Urothelium cell line (cell line): ENCODE data around the gene TFCP2L1.
"Not testable (repeated sequence)": the region's sequence is repeated elsewhere in the genome, so short reads cannot be mapped to it uniquely, and the experiment has no call there.

ENCODE experiments used
- DNase-seq: peaks from one replicate; pipeline ENCODE4 v3.0.0; 2011; ENCODE audit warnings: low spot score, mixed read lengths
- FAIRE-seq: peaks from 2 replicates; lab custom pipeline; 2011; peaks lifted over from hg19 to GRCh38; lab: Jason Lieb, UNC

Gene TFCP2L1

DNA sequence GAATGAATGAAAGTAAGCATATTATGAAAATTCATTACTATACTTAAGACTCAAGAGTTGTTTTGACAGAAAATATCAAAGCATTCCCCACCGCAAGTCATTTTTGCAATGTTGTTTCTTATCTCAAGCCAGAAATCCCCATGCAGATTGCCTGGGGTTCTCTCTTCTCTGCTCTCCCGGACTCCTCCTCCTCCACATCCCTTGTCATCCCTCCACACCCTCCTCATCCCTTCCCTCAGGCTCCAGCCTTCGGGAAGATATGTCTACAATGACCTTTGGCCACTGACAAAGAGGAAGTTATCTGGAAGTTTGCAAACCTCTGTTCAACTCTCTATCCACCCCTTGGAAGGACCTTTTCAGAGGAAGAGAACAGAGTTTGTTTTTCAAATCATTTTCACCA, 11.9 kb downstream of the TFCP2L1 start:
- FAIRE-seq (no peak), DNase-seq (no peak)

DNA sequence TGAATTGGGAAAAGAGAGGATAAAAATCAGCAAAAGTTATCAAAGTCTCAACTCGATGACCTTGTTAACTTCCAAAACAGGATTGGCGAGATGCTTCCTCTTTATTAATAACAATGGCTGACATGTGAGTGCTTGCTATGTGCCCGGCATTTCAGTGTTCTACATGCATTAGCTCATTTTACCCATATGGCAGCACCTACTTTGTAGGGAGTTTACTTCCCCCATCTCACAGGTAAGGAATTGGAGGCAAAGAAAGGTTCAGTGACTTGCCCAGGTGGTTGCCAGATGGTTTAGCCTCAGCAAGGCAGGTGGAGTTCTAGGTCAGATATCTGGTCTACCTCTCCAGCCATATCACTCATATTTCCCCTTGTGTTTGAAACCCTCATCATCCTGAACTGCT, 12.4 kb downstream of the TFCP2L1 start:
- DNase-seq (no peak), FAIRE-seq (no peak)

DNA sequence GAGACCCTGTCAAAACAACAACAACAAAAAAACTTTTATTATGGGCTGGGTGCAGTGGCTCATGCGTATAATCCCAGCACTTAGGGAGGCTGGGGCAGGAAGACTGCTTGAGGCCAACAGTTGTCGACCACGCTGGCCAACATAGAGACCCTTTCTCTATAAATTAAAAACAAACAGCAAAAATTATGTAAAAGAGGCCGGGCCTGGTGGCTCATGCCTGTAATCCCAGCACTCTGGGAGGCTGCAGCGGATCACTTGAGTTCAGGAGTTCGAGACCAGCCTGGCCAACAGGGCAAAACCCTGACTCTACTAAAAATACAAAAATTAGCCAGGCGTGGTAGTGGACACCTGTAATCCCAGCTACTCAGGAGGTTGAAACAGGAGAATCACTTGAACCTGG, 15.6 kb downstream of the TFCP2L1 start:
- not testable (repeated sequence) for FAIRE-seq, DNase-seq

DNA sequence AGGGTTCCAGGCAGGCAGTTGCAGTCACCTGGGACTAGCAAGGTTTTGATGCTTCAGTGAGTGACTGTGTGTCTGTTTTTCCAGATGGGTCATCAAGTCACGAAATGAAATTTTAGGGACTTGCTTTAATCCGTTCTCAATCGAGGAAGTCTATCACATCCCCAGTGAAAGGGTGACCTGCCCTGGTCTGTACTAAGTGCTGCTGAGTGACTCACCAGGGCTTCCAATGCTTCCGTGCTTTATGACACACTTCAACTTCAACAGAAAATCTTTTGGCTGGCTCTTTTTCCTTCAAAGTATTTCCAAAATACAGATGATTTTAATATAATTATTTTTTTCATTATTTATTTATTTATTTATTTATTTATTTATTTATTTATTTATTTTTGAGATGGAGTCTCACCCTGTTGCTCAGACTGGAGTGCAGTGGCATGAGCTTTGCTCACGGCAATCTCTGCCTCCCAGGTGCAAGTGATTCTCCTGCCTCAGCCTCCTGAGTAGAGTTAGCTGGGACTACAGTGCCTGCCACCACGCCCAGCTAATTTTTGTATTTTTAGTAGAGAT, 18.4 kb downstream of the TFCP2L1 start:
- FAIRE-seq (no peak), DNase-seq (peak; percentile 43)

DNA sequence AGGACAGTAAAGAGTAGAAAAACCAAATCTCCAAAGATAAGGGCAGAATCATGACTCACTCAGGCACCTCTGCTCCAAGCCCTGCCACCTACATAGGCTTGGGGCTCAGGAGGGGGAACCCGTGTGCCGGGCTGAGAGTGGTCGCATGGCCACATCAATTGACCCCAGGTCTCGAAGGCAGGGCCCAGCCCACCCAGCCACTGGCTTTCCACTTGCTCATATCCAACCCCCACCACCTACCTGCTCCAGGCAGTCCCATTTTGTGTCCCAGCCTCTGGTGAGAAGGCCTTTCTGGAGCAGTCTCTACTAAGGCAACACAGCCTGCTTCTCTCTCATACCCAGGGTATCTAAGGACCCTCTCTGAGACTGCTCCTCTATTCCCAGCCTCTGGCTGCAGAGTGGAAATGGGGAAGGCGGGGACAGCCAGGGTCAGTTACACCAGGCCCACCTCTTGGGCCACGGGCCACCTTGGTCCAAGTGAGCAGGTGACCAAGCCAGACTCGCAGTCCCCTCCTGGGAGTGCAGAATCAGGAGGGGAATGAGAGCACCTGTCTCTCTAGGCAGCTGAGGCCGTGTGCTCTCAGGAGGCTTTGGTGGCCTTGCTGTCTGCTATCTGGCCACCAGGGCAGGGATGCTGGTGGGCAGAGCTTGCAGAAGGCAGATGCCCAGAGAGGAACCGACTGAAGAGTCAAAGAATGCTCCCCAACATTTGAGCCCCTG, 20.8 kb downstream of the TFCP2L1 start:
- no peak for DNase-seq
- no peak for FAIRE-seq

DNA sequence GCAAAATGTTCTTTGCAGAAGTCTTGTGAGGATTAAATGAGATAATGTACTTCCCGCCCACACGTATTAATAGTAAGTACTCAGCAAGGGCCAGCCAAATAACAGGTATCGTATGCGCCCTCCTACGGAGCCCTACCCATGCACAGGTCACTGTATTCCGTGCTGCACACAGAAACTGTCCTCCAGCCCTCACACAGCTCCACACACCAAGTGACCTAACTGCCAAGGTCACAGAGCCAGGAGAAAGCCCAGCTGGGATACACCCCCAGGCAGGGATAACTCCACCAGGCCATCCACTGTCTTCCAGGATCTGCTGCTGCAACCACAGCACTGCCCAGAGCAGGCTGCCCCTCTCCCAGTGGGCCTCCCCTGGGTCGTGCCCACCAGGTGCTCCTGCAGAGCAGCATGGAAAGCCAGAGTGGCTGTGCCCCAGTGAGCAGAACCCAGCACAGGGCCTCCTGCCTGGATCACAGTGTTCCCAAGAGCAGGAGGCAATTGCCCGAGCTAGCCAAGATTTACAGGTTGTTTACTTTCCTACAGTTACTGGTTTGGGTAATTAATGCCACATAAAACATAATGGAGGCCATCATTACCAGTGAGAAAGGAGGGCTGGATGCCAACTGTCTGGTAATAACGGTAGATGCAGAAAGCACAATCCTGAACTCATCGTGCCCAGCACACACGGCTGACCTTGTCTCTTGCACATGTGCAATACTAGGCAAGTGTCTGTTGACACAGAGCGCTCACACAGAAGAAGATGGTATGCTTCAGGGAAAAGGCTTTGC, 24.4 kb downstream of the TFCP2L1 start:
- FAIRE-seq (peak; percentile 71), DNase-seq (no peak)

DNA sequence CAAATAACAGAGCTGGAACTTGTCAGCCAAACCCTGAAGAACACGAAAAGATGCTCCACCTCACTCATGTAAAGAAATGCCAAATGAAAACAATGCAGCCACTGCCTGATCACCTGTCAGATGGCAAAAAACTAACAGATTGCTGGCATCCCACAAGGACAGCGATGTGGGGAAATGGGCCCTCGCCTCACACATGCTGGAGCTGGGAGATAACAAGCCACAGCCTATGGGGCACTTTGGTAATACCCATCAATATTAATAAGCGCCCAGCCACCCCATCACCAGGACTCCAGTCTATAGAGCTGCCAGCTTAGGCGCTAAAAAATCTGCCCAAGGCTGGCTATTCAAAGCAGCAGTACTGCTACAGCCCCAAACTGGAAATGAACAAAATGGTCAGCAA, 27.0 kb downstream of the TFCP2L1 start:
- DNase-seq, result no peak
- FAIRE-seq, result no peak

DNA sequence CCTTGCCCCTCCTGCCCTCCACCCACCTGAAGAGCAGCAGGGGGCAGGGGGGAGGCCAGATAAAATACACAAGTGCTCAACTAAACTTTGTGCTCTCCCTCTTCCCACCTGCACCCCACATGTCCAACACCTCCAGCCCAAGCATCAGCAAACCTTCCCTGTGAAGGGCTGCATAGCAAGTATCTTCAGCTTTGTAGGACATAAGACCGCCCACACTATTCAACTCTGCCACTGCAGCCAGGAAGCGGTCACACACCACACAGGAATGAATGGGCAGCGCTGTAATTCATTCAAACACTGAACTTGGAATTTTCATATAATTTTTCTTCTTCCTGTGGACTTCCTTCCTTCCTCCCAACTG, 27.5 kb downstream of the TFCP2L1 start:
- DNase-seq (no peak), FAIRE-seq (no peak)

DNA sequence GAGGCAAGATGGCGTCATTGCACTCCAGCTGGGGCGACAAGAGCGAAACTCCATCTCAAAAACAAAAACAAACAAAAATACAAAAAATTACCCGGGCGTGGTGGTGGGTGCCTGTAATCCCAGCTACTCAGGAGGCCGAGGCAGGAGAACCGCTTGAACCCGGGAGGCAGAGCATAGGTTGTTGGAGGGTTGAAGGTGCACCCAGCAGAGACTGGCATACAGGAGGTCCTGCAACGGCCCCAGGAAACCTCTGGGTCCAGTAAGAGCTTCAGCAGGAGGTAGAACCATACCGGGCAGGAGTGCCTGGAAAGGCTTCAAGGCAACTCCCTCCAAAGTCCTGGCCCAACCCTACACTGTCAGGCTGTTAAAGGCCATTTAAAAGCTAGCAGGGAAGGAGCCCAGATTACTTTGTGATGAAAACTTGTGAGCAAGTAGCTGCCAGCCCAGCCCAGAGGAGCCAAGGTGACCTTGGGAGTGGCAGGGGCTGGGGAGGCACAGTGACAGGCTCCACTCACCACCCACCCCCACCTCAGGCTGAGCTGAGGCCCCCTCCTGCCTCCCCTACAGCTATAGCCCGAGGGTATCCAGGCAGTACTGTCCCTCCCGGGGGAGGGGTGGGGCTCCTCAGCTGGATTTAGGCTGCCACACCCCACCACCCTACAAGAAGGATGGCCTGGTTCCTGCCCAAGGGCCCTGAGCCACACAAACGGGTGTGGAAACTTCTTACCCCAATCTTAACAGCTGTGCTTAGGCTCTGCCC, 28.1 kb downstream of the TFCP2L1 start:
- DNase-seq, result no peak
- FAIRE-seq, result no peak

DNA sequence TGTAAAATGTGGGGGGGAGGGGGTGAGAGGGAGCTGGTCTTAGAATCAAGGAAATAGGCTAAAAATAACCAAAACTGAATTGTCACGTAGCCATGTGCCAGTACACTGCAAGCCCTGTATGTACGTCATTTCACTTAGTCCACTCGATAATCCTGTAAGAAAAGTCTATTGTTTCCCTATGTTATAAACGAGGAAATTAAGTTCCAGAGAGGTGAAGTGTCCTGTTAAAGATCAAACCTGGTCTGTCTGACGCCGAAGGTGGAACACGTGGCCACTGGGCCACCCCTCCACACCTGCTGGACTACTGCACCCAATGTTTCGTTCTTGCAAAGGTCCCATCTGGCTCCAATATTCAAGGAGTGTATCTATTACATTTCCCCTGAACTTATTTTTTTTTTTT, 29.6 kb downstream of the TFCP2L1 start:
- DNase-seq (no peak), FAIRE-seq (peak; percentile 53)

DNA sequence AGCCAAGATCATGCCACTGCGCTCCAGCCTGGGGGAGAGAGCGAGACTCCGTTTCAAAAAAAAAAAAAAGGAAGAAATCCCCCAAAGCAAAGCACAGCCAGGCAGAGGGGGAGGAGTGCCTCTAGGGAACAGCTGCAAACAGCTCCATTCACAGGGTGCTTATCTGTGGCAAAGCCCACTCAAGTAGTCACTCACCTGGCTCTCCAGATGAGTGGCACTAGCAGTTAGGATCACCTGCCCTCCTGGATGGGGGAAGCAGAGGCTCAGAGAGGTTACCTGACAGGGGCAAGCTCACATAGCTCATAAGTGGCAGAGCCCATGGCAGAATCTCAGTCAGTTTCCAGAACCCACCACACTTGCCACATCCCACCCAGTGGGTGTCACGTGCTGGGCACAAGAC, 30.3 kb downstream of the TFCP2L1 start:
- no peak for DNase-seq
- FAIRE-seq, result no peak

DNA sequence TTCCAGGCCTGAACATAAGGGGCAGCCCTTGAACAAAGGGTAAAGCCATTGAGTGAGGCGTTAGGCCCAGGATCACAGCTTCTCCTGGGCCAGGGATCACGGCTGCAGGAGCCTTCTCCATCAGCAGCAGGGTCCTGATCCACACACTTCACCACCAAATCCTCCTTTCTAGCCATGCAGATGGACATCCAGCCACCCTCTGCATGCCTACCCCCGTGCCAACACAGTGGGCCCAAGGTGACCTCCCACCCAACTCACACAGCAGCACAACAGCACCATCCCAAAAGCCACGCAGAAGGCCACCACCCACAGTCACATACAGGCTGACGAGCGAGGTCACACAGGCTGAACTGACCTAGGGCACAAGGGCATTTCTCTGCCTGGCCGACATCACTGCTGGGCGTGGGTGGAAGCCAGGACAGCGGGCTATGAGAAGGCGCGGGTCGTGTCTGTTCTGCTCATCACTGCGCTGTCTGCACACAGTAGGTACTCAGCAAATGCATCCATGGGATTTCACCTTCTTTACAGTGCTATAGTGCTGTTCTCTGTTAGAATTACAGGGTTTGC, 31.2 kb downstream of the TFCP2L1 start:
- peak; percentile 65 for FAIRE-seq

DNA sequence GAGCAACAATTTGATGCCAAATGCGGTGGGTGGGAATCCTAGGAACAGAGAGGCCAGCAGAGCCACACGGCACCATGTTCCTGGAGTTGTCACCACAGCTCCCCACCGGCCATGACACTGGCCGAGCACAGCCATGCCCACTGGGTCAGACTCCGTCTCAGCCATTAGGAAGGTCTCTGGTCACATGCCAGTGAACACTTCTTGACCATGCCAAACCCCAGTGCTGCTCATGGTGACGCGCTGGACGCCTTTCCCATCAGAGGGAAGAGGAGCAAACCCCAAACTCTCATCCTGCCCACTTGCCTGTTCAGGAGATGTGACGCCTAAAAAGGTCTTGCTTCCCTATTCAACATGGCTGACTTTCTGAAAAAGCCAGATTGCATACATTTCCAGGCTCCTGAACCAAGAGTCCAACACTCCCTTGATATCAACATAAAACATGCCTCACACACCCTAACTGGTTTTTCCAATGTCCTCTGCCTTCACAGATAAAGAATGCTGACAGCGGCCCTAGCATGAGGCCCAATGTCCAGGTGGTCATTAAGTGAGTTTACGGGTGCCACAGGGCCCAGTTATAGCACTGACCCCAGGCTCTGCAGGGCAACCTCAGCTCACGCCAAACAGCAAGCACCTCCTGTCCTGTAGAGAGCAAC, 31.9 kb downstream of the TFCP2L1 start:
- FAIRE-seq, result no peak
- no peak for DNase-seq

More for the DNA sequence above, 31.2 kb downstream of the TFCP2L1 start:
- no peak for DNase-seq

DNA sequence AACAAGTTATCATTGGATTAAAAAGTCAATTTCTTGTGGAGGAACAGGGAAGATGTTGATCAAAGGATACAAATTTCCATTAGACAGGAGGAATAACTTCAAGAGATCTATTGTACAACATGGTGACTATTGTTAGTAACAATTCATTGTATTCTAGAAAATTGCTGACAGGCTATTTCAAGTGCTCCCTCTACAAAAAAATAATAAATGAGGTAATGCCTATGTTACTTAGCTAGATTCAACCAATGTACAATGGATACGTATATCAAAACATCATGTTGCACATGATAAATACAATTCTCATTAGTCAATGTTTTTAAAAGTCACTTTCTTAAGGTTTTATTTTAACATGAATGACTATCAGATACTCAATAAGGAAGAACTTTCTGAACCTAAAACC, 33.5 kb downstream of the TFCP2L1 start:
- FAIRE-seq, result no peak
- no peak for DNase-seq

DNA sequence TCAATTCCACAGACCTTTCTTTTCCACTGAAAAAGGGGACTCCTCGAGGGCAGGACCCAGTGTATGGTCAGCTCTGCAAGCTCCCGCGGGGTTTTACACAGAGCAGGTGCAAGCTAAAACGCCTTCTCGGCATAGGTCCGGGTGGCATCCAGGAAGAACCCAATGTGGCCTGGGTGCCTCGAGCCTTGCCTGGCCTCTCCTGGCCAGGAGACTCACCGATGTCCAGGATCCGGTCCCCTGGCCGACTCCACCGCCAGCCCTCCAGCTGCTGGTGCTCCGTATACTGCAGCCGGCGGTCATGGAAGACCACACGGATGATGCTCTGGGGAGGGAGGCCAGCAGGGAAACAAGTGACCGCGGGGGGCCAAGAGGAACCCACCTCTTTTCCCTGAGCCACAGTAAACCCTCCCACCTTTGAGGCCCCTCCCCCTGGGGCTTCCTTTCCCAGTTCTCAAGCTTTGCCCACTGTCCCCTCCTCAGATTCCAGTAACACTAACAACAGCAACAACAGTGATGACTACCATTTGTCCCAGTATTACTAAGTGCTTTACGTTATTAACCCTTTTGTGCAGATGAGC, 36.1 kb downstream of the TFCP2L1 start:
- FAIRE-seq (peak; percentile 40), DNase-seq (no peak)

DNA sequence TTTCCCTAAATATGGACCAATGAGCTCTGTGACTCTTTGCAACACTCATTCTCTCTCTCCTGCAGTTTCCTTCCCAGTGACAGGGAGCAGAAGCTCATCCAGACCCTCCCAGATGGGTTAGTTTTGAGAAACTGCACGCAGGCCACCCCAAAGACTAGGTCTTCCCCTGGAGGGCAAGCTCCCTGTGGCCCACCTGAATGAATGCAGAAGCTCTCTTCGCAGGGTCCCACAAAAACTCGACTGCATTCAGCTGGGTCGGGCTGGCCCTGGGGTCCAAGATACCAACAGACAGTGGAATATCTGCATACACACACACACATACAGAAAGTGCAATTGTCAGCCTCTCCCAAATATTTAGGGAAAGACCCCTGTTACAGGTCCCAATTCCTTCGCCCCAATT, 37.0 kb downstream of the TFCP2L1 start:
- FAIRE-seq (no peak), DNase-seq (no peak)

DNA sequence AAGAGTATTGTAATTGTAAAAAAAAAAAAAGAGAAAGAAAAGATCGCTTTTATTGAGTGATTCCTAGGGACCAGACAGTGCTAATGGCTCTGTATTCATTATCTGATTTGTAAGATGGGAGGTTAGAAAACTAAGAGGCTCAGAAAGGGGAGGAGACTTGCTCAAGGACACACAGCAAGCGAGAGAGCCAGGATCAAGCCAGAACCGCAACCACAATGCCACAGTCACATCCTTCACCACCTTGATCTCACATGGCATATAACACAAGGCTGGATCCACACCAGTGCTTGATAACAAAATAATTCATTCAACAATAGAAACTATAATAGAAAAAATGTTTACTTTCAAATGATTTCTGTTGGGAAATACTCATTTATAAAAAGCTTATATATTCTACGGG, 37.5 kb downstream of the TFCP2L1 start:
- FAIRE-seq (no peak), DNase-seq (no peak)

DNA sequence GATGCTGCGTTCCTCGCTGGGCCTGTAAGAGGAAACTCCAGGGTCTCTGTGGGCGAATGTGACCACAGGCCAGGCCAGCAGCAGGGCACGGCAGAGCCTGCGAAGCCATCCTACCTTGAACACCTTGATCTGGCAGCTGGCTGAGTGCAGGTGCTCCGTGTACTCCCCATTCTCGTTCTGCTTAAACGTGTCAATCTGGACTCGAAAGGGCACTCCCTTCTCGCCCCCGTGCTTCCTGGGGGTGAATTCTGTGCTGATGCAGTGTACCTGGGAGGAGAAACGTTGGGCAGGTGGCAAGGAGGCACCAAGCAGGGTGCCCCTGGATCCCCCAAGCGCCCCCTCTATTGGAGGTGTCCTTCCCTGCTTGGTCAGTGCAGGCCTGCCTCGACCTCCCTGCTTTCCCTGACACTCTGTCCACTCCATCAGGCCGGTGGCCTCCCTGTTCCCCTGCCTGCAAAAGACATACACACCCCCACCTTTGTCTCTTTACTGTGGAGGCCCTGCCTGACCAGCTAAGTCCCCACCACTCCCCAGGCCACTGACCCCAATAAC, 38.2 kb downstream of the TFCP2L1 start:
- FAIRE-seq, result peak; percentile 56

DNA sequence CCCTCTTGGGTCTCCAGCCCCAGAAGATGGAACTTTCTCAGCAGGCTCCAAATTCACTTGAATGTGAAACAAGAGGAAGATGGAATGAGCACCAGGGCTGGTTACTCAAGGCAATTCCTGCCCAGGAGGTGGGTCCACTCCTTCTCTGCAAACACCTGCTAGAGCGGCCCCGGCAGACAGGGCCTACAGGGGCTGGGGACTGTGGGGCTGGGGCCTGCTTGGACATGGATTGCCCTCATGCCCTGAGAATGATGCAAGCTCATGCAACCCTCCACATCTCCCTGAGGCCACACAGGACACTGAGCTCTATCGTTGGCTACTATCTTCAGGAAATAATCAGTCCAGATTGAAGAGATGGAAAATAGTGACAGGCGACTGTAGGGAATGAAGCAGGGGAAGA, 39.1 kb downstream of the TFCP2L1 start:
- DNase-seq (no peak), FAIRE-seq (no peak)

More for the DNA sequence above, 38.2 kb downstream of the TFCP2L1 start:
- DNase-seq, result no peak
